ENCODE measurements around the gene LHFPL2.

LHFPL2 gene

DNA sequence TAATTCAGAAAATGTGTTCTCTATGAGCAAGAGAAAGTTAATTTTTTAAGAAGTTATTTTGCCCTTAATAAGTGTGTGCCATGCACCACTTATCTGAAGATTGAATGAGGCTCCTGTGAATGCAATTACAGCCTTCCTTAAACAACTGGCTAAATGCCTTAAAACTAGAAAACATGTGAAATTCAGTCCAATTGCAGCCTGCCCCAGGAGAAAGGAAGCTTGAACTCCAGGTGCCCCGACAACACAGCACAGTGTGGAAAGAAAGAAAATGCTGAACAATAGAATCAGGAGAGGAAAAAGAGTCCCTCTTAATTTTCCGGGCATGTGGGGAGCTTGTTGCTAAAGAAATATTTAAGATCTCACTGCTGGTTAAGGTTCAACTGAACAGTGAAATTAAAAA is 8.8 kb downstream of the LHFPL2 start:
- TF ChIP-seq SIN3A (IDR thresholded peaks at IDR 0.05; ENCODE audit: borderline replicate concordance, insufficient read depth, low read length) (no peak), TAF1 (IDR thresholded peaks at IDR 0.05; ENCODE audit: borderline replicate concordance, insufficient read depth, low read length) (no peak), POLR2AphosphoS5 (IDR thresholded peaks at IDR 0.05; ENCODE audit: low read depth, low read length) (no peak)

DNA sequence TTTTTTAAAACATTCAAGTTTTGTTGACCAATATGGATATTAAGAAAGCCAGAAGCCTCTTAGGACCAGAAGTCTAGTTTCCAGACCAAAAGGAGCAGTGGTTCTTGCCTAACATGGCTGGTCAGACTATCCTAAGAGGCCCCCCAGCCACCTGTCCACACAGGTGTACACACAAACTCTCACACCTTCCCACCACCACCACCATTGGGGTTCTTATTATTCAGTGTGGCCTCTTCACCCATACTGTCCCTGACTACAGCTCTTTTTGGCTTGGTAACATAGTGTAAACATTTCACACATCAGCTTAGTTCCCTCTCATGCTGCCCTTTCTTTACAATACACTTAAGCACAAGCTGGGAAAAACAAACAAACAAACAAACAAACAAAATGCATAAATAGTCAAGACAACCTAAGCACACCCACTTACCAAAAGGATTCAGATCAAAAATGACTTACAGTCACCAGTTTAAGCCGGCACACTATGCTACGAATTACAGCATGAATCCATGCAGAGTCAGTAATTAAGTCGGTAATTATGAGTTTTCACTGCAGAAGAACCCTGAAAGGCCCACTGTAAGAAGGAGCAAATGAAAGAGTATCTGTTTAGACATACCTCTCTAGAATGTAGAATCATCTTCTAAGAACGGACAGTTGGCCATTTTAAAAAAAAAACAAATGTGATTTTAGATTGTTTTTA is 9.5 kb downstream of the LHFPL2 start:
- TF ChIP-seq FOXP2 (optimal IDR thresholded peaks at IDR 0.05; ENCODE audit: borderline replicate concordance, extremely low read depth, extremely low read length, insufficient read depth) (no peak), SIN3A (IDR thresholded peaks at IDR 0.05; ENCODE audit: borderline replicate concordance, insufficient read depth, low read length) (no peak), POLR2AphosphoS5 (IDR thresholded peaks at IDR 0.05; ENCODE audit: low read depth, low read length) (no peak), TAF1 (IDR thresholded peaks at IDR 0.05; ENCODE audit: borderline replicate concordance, insufficient read depth, low read length) (no peak)
- TF ChIP-seq, protein P1, sequence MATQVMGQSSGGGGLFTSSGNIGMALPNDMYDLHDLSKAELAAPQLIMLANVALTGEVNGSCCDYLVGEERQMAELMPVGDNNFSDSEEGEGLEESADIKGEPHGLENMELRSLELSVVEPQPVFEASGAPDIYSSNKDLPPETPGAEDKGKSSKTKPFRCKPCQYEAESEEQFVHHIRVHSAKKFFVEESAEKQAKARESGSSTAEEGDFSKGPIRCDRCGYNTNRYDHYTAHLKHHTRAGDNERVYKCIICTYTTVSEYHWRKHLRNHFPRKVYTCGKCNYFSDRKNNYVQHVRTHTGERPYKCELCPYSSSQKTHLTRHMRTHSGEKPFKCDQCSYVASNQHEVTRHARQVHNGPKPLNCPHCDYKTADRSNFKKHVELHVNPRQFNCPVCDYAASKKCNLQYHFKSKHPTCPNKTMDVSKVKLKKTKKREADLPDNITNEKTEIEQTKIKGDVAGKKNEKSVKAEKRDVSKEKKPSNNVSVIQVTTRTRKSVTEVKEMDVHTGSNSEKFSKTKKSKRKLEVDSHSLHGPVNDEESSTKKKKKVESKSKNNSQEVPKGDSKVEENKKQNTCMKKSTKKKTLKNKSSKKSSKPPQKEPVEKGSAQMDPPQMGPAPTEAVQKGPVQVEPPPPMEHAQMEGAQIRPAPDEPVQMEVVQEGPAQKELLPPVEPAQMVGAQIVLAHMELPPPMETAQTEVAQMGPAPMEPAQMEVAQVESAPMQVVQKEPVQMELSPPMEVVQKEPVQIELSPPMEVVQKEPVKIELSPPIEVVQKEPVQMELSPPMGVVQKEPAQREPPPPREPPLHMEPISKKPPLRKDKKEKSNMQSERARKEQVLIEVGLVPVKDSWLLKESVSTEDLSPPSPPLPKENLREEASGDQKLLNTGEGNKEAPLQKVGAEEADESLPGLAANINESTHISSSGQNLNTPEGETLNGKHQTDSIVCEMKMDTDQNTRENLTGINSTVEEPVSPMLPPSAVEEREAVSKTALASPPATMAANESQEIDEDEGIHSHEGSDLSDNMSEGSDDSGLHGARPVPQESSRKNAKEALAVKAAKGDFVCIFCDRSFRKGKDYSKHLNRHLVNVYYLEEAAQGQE (IDR thresholded peaks at IDR 0.05; ENCODE audit: insufficient read depth in 1 of 2, low read depth in 2 of 2, low read length in 2 of 2): no peak

DNA sequence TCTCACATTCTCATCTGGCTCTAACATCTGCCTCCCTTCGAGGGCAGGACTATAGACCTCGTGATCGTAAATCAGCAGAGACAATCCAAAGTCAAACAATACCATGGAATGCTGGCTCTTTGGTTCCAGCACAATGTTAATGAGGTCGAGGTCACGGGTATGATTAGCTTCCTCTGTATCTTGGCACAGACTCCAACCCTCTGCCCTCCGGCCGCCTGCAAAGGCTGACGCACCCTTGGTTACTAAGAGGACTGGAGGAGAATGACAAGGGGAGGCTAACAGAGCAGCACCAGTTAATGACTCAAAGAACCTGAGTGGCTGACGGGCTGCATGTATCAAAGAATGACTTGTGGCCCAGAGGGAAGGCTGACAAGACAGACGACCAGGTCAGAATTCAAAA is 10.1 kb downstream of the LHFPL2 start:
- TF ChIP-seq TAF1 (IDR thresholded peaks at IDR 0.05; ENCODE audit: borderline replicate concordance, insufficient read depth, low read length) (no peak), POLR2AphosphoS5 (IDR thresholded peaks at IDR 0.05; ENCODE audit: low read depth, low read length) (peak; percentile 46; the same call in 1 of the 2 replicates), FOXP2 (optimal IDR thresholded peaks at IDR 0.05; ENCODE audit: borderline replicate concordance, extremely low read depth, extremely low read length, insufficient read depth) (peak; percentile 61), SIN3A (IDR thresholded peaks at IDR 0.05; ENCODE audit: borderline replicate concordance, insufficient read depth, low read length) (peak; percentile 82; the same call in 1 of the 2 replicates)
- TF ChIP-seq, protein P1 (IDR thresholded peaks at IDR 0.05; ENCODE audit: insufficient read depth in 1 of 2, low read depth in 2 of 2, low read length in 2 of 2): 0 out of 4 replicates have a peak, but pooled peaks of 1 of the 2 experiments have one; percentile 52

- no peak for TF ChIP-seq POLR2AphosphoS5 (IDR thresholded peaks at IDR 0.05; ENCODE audit: low read depth, low read length)
- TF ChIP-seq TAF1 (IDR thresholded peaks at IDR 0.05; ENCODE audit: borderline replicate concordance, insufficient read depth, low read length): no peak
- no peak for TF ChIP-seq FOXP2 (optimal IDR thresholded peaks at IDR 0.05; ENCODE audit: borderline replicate concordance, extremely low read depth, extremely low read length, insufficient read depth)
- TF ChIP-seq, protein P1 (IDR thresholded peaks at IDR 0.05; ENCODE audit: insufficient read depth in 1 of 2, low read depth in 2 of 2, low read length in 2 of 2): no peak
Measured at GRCh38 chr5:78637468-78637867, 11.1 kb downstream of the LHFPL2 start.

DNA sequence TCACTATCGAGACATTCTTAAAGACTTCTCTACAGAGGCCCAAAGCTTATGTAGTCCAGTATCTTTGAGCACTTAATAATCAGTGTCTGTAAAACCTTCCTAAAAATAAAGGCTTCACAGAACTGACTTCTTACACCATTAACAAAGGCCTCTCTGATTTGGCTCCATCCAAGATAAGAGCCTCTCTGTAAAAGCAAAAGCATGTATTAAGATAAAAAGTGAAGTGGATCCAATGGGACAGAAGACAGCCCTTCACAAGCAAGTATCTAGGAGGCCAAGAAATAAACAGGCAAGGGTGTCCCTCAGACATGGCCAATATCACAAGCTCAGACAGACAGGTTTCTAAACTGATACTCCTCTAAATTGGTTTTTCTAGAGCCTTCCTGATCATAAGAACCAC is 11.9 kb downstream of the LHFPL2 start:
- TF ChIP-seq SIN3A (IDR thresholded peaks at IDR 0.05; ENCODE audit: borderline replicate concordance, insufficient read depth, low read length) (no peak), TAF1 (IDR thresholded peaks at IDR 0.05; ENCODE audit: borderline replicate concordance, insufficient read depth, low read length) (no peak), FOXP2 (optimal IDR thresholded peaks at IDR 0.05; ENCODE audit: borderline replicate concordance, extremely low read depth, extremely low read length, insufficient read depth) (no peak), POLR2AphosphoS5 (IDR thresholded peaks at IDR 0.05; ENCODE audit: low read depth, low read length) (no peak)
- TF ChIP-seq, protein P1 (IDR thresholded peaks at IDR 0.05; ENCODE audit: insufficient read depth in 1 of 2, low read depth in 2 of 2, low read length in 2 of 2): no peak

All from PFSK-1 (cell line).